HG03558 (cell line): ENCODE data around the gene SNX5.
"Not testable (repeated sequence)": the region's sequence is repeated elsewhere in the genome, so short reads cannot be mapped to it uniquely, and the experiment has no call there.

Experiments used
- ATAC-seq: cut with Tn5 transposase; IDR thresholded peaks from one replicate; pipeline ENCODE4 v1.9.1; 2021; ENCODE audit warnings: moderate number of reproducible peaks; ENCODE audit not compliant: unreplicated experiment; ENCODE audit errors: extremely low read depth

SNX5 gene

GRCh38 chr20:17961587-17961940 lies 7.0 kb downstream of the SNX5 start:
- ATAC-seq: no peak

GRCh38 chr20:17960927-17961586 lies 7.5 kb downstream of the SNX5 start:
- ATAC-seq: no peak

- ATAC-seq: not testable (repeated sequence)
Observed at GRCh38 chr20:17960400-17960885, 8.2 kb downstream of the SNX5 start.

GRCh38 chr20:17959257-17959627 lies 9.4 kb downstream of the SNX5 start:
- no peak for ATAC-seq

- no peak for ATAC-seq
Observed at GRCh38 chr20:17958373-17959256, 10.0 kb downstream of the SNX5 start.

GRCh38 chr20:17957505-17958363 lies 10.9 kb downstream of the SNX5 start:
- ATAC-seq: no peak

- no peak for ATAC-seq
Observed at GRCh38 chr20:17956099-17956685, 12.4 kb downstream of the SNX5 start.

GRCh38 chr20:17955302-17955701 lies 13.3 kb downstream of the SNX5 start:
- ATAC-seq: no peak

- no peak for ATAC-seq
Observed at GRCh38 chr20:17953935-17954334, 14.7 kb downstream of the SNX5 start.

- no peak for ATAC-seq
Observed at GRCh38 chr20:17952692-17953684, 15.6 kb downstream of the SNX5 start.

GRCh38 chr20:17951323-17951722 lies 17.3 kb downstream of the SNX5 start:
- no peak for ATAC-seq

GRCh38 chr20:17950670-17951069 lies 17.9 kb downstream of the SNX5 start:
- no peak for ATAC-seq

- ATAC-seq: no peak
Observed at GRCh38 chr20:17949899-17950298, 18.7 kb downstream of the SNX5 start.

- ATAC-seq: no peak
Observed at GRCh38 chr20:17948442-17948841, 20.2 kb downstream of the SNX5 start.

- ATAC-seq: no peak
Observed at GRCh38 chr20:17947474-17947815, 21.1 kb downstream of the SNX5 start.

- no peak for ATAC-seq
Observed at GRCh38 chr20:17946572-17947473, 21.8 kb downstream of the SNX5 start.

GRCh38 chr20:17946040-17946439 lies 22.6 kb downstream of the SNX5 start:
- ATAC-seq: no peak

GRCh38 chr20:17944854-17945474 lies 23.6 kb downstream of the SNX5 start:
- no peak for ATAC-seq
